CD4-positive, alpha-beta memory T cell (primary cell): ENCODE data around the gene ABCF2. TPM values are rescaled to one million over a fixed set of nuclear protein-coding genes. Genes with fewer than 3 reads are reported as not detected.

Experiments used
- CTCF ChIA-PET: fragments of 350-600 bp; sonication (Branson Sonifier 250); formaldehyde crosslinking; loops from one replicate; lab custom pipeline; 2021; ENCODE audit warnings: inconsistent platforms; ENCODE audit not compliant: partially characterized antibody; lab: Charles Lee
- POLR2A ChIA-PET: fragments of 350-600 bp; sonication (Branson Sonifier 250); formaldehyde crosslinking; loops from one replicate; lab custom pipeline; 2021; ENCODE audit not compliant: partially characterized antibody; lab: Charles Lee
- DNase-seq, 5 donors: peaks; one replicate each; pipeline versions ENCODE4 v3.0.0 to v3.0.0-alpha.2; 2020 to 2022; ENCODE audit warnings: mixed read lengths in 1 of 5
- H3K27ac ChIP-seq: one replicate; pipeline ENCODE4 v1.7.0; 2013; ENCODE audit warnings: low read depth, low read length
- H3K27me3 ChIP-seq: 2 replicates; pipeline ENCODE4 v1.7.0; 2013; ENCODE audit warnings: mild to moderate bottlenecking, low read length, moderate library complexity; ENCODE audit not compliant: insufficient read depth
- H3K36me3 ChIP-seq: 2 replicates; pipeline ENCODE4 v1.7.0; 2013; ENCODE audit warnings: mild to moderate bottlenecking, low read length, moderate library complexity; ENCODE audit not compliant: insufficient read depth
- H3K4me1 ChIP-seq: 2 replicates; pipeline ENCODE4 v1.7.0; 2013; ENCODE audit warnings: mild to moderate bottlenecking, low read length, moderate library complexity; ENCODE audit not compliant: insufficient read depth
- H3K4me3 ChIP-seq, 2 donors: one replicate each; pipeline ENCODE4 v1.7.0; 2013; ENCODE audit warnings: low read length in 2 of 2, mild to moderate bottlenecking in 1 of 2
- H3K9me3 ChIP-seq, 2 donors: one replicate each; pipeline ENCODE4 v1.7.0; 2013; ENCODE audit warnings: low read length in 2 of 2, control low read depth in 1 of 2; ENCODE audit not compliant: control insufficient read depth in 1 of 2
- H3K27ac Mint-ChIP-seq, 7 donors: one replicate each; pipeline ENCODE4 v1.8.0; 2020 to 2021; ENCODE audit warnings: mixed read lengths in 7 of 7, mild to moderate bottlenecking in 6 of 7, inconsistent platforms in 3 of 7, moderate library complexity in 3 of 7
- H3K27me3 Mint-ChIP-seq, 2 donors: one replicate each; pipeline ENCODE4 v1.8.0; 2020 to 2021; ENCODE audit warnings: mixed read lengths in 2 of 2
- H3K36me3 Mint-ChIP-seq, 2 donors: one replicate each; pipeline ENCODE4 v1.8.0; 2020 to 2021; ENCODE audit warnings: mixed read lengths in 2 of 2, inconsistent platforms in 1 of 2, mild to moderate bottlenecking in 1 of 2
- H3K4me1 Mint-ChIP-seq, 4 donors: one replicate each; pipeline ENCODE4 v1.8.0; 2020 to 2021; ENCODE audit warnings: mixed read lengths in 4 of 4, mild to moderate bottlenecking in 1 of 4
- H3K4me3 Mint-ChIP-seq, 8 donors: one replicate each; pipeline ENCODE4 v1.8.0; 2020 to 2021; ENCODE audit warnings: mixed read lengths in 8 of 8, mild to moderate bottlenecking in 7 of 8, moderate library complexity in 6 of 8, inconsistent platforms in 3 of 8
- H3K9me3 Mint-ChIP-seq, 8 donors: one replicate each; pipeline ENCODE4 v1.8.0; 2020 to 2021; ENCODE audit warnings: mixed read lengths in 8 of 8, mild to moderate bottlenecking in 5 of 8, inconsistent platforms in 3 of 8, moderate library complexity in 1 of 8
- intact Hi-C: fragments of 100-400 bp; cut with micrococcal nuclease; formaldehyde crosslinking; loops from one replicate; pipeline ENCODE4 v1.15.1; 2023
- polyA plus RNA-seq, 2 donors: library from polyadenylated mRNA; unstranded; fragments of 300-500 nt; fragmentation: Illumina TruSeq; gene quantifications; one replicate each; pipeline ENCODE4 v1.2.3, GENCODE V29; 2021
- total RNA-seq, 2 experiments: library from RNA; stranded (reverse); gene quantifications; one replicate each; pipeline ENCODE4 v1.2.3, GENCODE V29; 2021

Gene ABCF2
- total and polyA plus RNA-seq, 4 experiments from 2014 or later, result 31.4 to 37.3 (median 34.4) TPM

DNA sequence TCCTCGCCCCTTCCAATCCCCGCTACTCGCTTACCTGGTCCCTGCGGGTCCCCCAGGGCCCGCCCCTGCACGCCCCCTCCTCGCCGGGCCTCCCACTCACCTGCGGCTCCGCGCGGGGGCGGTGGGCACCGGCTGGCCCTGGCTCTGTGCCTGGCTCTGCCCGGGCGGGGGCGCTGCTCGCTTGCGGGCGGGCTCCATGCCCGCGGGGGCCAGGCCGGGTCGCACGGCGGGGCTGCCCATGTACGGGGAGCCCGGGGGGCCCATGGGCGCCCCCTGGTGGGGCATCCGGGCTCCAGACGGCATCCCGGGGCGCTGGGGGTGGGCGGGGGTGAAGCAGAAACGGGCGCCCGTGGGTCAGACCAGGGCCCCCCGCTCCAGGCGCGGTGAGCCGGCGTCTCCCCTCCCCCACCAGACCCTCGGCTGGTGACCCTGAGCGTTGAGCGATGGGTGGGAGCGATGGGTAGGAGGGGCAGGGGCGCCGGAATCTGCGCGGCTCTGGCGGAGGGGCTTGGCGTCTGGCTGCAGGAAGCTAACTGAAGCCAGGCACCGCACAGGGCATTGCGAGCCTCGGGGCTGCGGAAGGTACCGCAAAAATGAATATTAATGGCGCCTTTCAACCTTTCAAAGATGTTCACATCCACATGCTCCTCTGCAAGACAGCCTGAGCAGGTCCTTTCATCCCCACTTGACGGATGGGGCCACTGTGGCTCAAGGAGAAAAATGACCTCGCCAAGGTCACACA lies 18.5 kb upstream of the ABCF2 start:
- H3K9me3 ChIP-seq, result no peaks in the 10 kb centered on the region
- H3K4me1 Mint-ChIP-seq, result peaks cover 21 to 65% (median 35%) of the 10 kb centered on the region in 4 donors
- H3K36me3 ChIP-seq, result no peaks in the 10 kb centered on the region
- H3K27ac Mint-ChIP-seq, result peak overlapping the region in 1 of 7 donors; percentile 35
- ChIA-PET POLR2A (interaction anchor here (0.7 to 5.1 kb wide), 2 partner anchors 11 to 18 kb away, joined by 3 to 32 read pairs; partner anchors contain the start of gene ABCF2), CTCF (interaction anchor here (0.6 to 4.6 kb wide), 11 partner anchors 9 to 121 kb away, joined by 3 to 26 read pairs (median 8); partner anchors contain the start of genes ABCF2 and CHPF2)
- peak overlapping the region; percentile 11 to 33 for H3K4me3 ChIP-seq
- no peaks in the 10 kb centered on the region for H3K9me3 Mint-ChIP-seq
- peak overlapping the region; percentile 46 to 84 (median 66) for H3K4me3 Mint-ChIP-seq
- peaks cover 59% of the 10 kb centered on the region for H3K4me1 ChIP-seq
- H3K27me3 Mint-ChIP-seq, result peaks cover 14 to 23% of the 10 kb centered on the region in 2 donors
- intact Hi-C loops, result loop anchor here (2.0 to 5.0 kb wide), 3 partner anchors 38 to 105 kb away; no protein-coding TSS in a partner anchor
- no peak overlapping the region for H3K27ac ChIP-seq
- peaks cover 21% of the 10 kb centered on the region for H3K27me3 ChIP-seq
- peak; percentile 64 to 74 (median 67) for DNase-seq
- no peaks in the 10 kb centered on the region for H3K36me3 Mint-ChIP-seq

DNA sequence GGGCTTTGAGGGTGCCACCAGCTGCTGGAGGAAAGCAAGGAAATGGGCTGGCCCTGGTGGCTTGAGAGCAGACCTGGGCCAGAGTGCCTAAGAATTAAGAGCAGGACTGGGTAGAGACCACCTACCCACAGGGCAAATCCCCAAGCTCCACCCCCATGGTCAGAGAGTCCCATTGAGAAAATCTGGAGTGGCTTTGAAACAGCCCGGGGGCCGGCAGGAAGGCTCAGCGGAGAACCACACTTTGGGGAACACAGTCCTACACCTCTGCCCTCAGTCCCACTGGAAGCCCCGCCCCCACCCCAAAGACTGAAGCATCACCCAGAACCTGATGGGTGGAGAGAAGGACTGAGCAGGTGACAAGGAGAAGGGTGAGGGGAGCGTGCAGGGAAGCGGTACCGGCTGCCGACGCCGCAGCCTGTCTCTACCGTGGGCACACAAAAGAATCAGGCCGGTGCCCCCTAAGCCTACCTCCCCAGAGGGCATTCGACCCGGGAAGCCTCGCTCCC lies 17.9 kb upstream of the ABCF2 start:
- Mint-ChIP-seq H3K27ac (peak overlapping the region in 1 of 7 donors; percentile 86), H3K4me1 (peaks cover 20 to 60% (median 34%) of the 10 kb centered on the region in 4 donors), H3K9me3 (no peaks in the 10 kb centered on the region), H3K4me3 (peak overlapping the region in 7 of 8 donors; percentile 29 to 84 (median 52)), H3K36me3 (no peaks in the 10 kb centered on the region), H3K27me3 (peaks cover 12 to 20% of the 10 kb centered on the region in 2 donors)
- peaks cover 59% of the 10 kb centered on the region for H3K4me1 ChIP-seq
- peak overlapping the region; percentile 11 to 17 for H3K4me3 ChIP-seq
- POLR2A ChIA-PET, result interaction anchor here (0.9 to 5.1 kb wide), 7 partner anchors 12 to 388 kb away, joined by 3 to 50 read pairs (median 6); partner anchors contain the start of genes ABCF2 and CHPF2
- no peaks in the 10 kb centered on the region for H3K9me3 ChIP-seq
- CTCF ChIA-PET, result interaction anchor here (0.6 to 4.6 kb wide), 21 partner anchors 10 to 289 kb away, joined by 3 to 33 read pairs (median 7); partner anchors contain the start of genes ABCF2, CHPF2 and GBX1
- peaks cover 16% of the 10 kb centered on the region for H3K27me3 ChIP-seq
- no peak for DNase-seq
- intact Hi-C loops, result loop anchor here (1.0 to 5.0 kb wide), 7 partner anchors 13 to 121 kb away; partner anchors contain the start of genes ABCF2 and CHPF2
- no peak overlapping the region for H3K27ac ChIP-seq
- H3K36me3 ChIP-seq, result no peaks in the 10 kb centered on the region

DNA sequence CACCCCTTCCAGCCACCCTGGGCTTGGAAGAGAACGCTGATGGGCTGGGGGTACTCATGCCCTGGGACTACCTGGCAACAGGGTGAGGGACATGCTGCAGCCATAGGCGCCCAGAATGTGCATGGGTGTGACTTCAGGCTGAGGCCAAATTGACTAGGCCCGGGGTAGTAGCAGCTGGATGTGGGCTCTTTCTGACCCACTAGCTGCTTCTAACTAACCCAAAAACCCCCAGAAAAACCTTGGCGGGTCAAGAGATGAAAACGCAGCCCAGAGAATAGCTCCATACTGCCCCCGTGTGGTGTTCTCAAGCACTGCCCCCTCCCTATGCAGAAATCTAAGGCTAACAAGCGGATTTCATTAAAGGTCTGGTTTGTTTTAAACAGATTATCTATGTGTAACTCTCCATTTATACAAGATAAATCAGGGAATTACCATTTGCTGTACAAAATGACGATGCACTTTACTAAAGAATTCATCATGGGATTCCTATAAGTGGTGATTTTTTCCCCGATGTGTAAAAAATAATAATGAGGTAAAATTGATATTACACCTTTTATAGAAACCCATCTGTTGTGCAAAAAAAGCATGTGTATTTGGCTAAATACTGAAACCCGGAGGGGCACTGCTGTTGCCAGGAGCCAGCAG lies 17.3 kb upstream of the ABCF2 start:
- intact Hi-C loops, result loop anchor here (1.0 to 2.0 kb wide), 6 partner anchors 12 to 120 kb away; partner anchors contain the start of genes ABCF2 and CHPF2
- no peaks in the 10 kb centered on the region for H3K36me3 Mint-ChIP-seq
- H3K4me3 Mint-ChIP-seq, result peak overlapping the region; percentile 45 to 84 (median 77)
- Histone ChIP-seq H3K27ac (no peak overlapping the region), H3K9me3 (no peaks in the 10 kb centered on the region), H3K27me3 (peaks cover 16% of the 10 kb centered on the region), H3K4me3 (peak overlapping the region in 1 of 2 donors; percentile 34), H3K36me3 (no peaks in the 10 kb centered on the region), H3K4me1 (peaks cover 54% of the 10 kb centered on the region)
- ChIA-PET CTCF (interaction anchor here (0.5 to 4.6 kb wide), 28 partner anchors 10 to 290 kb away, joined by 3 to 33 read pairs (median 5); partner anchors contain the start of genes ABCF2, CHPF2, GBX1 and NUB1), POLR2A (interaction anchor here (0.9 to 5.1 kb wide), 7 partner anchors 11 to 388 kb away, joined by 3 to 50 read pairs (median 6); partner anchors contain the start of genes ABCF2 and CHPF2)
- peaks cover 19 to 56% (median 31%) of the 10 kb centered on the region in 4 donors for H3K4me1 Mint-ChIP-seq
- no peaks in the 10 kb centered on the region for H3K9me3 Mint-ChIP-seq
- H3K27ac Mint-ChIP-seq, result peak overlapping the region in 6 of 7 donors; percentile 35 to 92 (median 84)
- H3K27me3 Mint-ChIP-seq, result peaks cover 11 to 18% of the 10 kb centered on the region in 2 donors
- DNase-seq, result peak; percentile 54 to 62 (median 57)

DNA sequence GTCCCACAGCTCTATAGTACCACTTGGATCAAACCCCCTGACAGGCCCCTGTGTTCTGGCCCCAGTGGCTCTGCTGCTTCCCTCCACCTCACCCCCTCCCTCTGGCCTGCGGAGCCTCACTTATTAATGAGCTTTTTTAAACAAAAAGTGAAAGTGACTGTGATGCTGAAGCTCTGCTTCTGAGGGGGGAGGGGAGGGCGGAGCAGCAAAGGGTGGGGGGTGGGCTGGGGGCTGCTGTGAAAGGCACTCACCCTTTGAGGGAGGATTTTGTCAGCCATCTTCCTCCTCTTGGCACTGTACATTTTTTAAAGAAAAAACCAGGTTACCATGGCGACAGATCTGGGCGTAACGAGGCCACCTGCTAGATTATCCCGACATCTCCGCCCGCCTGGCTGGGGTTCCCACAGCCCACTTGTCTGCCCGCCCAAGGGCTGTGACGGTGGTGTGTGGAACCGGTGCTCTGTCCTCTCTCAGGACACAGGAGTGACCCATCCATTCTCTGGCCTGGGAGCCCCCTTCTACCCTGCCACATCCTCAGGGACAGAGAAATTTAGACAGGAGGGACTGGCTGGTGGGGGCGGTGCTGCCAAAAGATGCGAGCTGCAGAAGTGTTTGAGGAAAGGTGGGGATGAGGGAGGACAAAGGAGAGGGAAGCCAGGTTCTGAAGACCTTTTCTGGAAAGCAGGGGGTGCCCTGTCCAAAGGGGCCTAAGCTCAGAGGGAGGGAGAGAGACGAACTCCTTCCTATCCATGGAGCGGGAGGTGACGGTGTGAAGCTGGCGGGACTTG lies 16.6 kb upstream of the ABCF2 start:
- no peak overlapping the region for H3K27ac ChIP-seq
- intact Hi-C loops, result loop anchor here (1.0 to 2.0 kb wide), 6 partner anchors 11 to 119 kb away; partner anchors contain the start of genes ABCF2 and CHPF2

DNA sequence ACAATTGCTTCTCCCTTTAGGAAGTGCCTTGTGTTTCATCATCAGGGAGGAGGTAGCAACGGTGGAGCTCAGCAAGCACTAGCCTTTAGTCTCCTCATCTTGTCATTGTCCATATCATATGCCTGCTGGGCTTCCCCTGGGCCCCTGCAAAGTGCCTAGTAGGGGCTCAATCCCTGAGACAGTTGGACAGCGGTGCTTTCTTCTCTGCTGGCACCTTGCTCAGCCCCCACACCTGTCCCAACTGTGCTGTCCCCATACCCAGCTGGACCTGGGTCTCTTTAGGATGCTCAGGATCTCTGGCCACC lies 16.0 kb upstream of the ABCF2 start:
- H3K4me1 Mint-ChIP-seq, result peaks cover 14 to 46% (median 26%) of the 10 kb centered on the region in 4 donors
- ChIA-PET POLR2A (interaction anchor here (0.8 to 5.1 kb wide), 4 partner anchors 10 to 391 kb away, joined by 3 to 50 read pairs (median 20); partner anchors contain the start of genes ABCF2 and CHPF2), CTCF (interaction anchor here (0.9 to 4.6 kb wide), 12 partner anchors 10 to 119 kb away, joined by 3 to 33 read pairs (median 10); partner anchors contain the start of genes ABCF2, CHPF2 and GBX1)
- intact Hi-C loops, result no loop called here
- Histone ChIP-seq H3K9me3 (no peaks in the 10 kb centered on the region), H3K27ac (no peak overlapping the region), H3K27me3 (peaks cover 16% of the 10 kb centered on the region), H3K4me1 (peaks cover 46% of the 10 kb centered on the region), H3K4me3 (peak overlapping the region in 1 of 2 donors; percentile 34), H3K36me3 (peaks cover 4% of the 10 kb centered on the region)
- no peaks in the 10 kb centered on the region for H3K9me3 Mint-ChIP-seq
- peaks cover 0 to 3% of the 10 kb centered on the region in 2 donors for H3K36me3 Mint-ChIP-seq
- peak overlapping the region in 7 of 8 donors; percentile 69 to 84 (median 76) for H3K4me3 Mint-ChIP-seq
- H3K27ac Mint-ChIP-seq, result peak overlapping the region; percentile 57 to 92 (median 87)
- H3K27me3 Mint-ChIP-seq, result peaks cover 7 to 16% of the 10 kb centered on the region in 2 donors
- peak in 1 of 5 donors; percentile 5 for DNase-seq

More for the DNA sequence above, 16.6 kb upstream of the ABCF2 start:
- H3K27me3 ChIP-seq, result peaks cover 16% of the 10 kb centered on the region
- H3K4me3 ChIP-seq, result peak overlapping the region in 1 of 2 donors; percentile 34
- H3K9me3 ChIP-seq, result no peaks in the 10 kb centered on the region
- Mint-ChIP-seq H3K4me1 (peaks cover 17 to 52% (median 29%) of the 10 kb centered on the region in 4 donors), H3K27ac (peak overlapping the region; percentile 78 to 92 (median 87)), H3K36me3 (peaks cover 0 to 3% of the 10 kb centered on the region in 2 donors), H3K4me3 (peak overlapping the region; percentile 69 to 84 (median 77)), H3K9me3 (no peaks in the 10 kb centered on the region), H3K27me3 (peaks cover 10 to 16% of the 10 kb centered on the region in 2 donors)
- peak; percentile 71 to 76 (median 73) for DNase-seq
- peaks cover 50% of the 10 kb centered on the region for H3K4me1 ChIP-seq
- ChIA-PET POLR2A (interaction anchor here (0.8 to 5.1 kb wide), 8 partner anchors 10 to 391 kb away, joined by 3 to 50 read pairs (median 4); partner anchors contain the start of genes ABCF2 and CHPF2), CTCF (interaction anchor here (0.5 to 4.6 kb wide), 27 partner anchors 9 to 120 kb away, joined by 3 to 33 read pairs (median 6); partner anchors contain the start of genes ABCF2, CHPF2, GBX1 and NUB1)
- H3K36me3 ChIP-seq, result no peaks in the 10 kb centered on the region
